ENCODE data around the gene FRAT1.

The FRAT1 gene

DNA sequence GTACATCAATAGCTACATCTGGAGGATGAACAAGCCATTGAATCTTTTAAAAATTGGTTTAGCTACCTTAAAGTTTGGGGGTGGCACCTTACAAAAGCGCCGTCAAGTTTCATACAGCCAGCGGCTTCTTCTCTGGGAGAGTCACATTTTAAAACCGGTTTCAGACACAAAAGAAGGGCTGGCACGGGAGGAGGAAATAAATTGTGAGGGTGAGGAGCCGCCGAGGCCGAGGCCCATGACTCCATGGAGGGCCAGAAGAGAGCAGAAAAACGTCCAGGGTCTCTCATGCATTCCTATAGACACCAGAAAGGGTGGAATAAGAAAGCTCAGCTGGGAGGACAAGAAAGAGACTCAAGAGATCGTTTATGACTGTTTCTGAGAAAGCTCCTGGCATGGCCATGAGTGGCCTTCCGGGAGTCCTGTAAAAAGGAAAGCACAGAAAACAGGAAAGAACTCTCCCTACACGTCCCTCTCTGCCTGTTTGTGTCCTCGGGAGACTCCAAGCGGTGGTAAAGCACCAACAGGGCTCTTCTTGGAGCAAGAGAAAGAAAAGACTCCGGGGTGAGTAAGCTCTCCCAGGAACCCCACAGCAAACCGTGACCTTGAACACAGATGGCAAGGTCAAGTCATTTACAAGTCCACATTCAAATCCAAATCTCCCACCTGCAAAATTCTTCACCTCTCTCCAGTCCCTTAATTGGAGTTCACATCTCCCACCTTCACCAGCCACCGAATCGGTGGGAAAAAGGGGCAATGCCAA is 13.7 kb downstream of the FRAT1 start:
- H3K27ac ChIP-seq: peak overlapping the region; percentile 96

GRCh38 chr10:97333351-97333600 is 14.2 kb downstream of the FRAT1 start:
- peak overlapping the region; percentile 96 for H3K27ac ChIP-seq
- TF ChIP-seq ZFX (IDR thresholded peaks at IDR 0.05): no peak
- TF ChIP-seq, protein P1, sequence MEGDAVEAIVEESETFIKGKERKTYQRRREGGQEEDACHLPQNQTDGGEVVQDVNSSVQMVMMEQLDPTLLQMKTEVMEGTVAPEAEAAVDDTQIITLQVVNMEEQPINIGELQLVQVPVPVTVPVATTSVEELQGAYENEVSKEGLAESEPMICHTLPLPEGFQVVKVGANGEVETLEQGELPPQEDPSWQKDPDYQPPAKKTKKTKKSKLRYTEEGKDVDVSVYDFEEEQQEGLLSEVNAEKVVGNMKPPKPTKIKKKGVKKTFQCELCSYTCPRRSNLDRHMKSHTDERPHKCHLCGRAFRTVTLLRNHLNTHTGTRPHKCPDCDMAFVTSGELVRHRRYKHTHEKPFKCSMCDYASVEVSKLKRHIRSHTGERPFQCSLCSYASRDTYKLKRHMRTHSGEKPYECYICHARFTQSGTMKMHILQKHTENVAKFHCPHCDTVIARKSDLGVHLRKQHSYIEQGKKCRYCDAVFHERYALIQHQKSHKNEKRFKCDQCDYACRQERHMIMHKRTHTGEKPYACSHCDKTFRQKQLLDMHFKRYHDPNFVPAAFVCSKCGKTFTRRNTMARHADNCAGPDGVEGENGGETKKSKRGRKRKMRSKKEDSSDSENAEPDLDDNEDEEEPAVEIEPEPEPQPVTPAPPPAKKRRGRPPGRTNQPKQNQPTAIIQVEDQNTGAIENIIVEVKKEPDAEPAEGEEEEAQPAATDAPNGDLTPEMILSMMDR (conservative IDR thresholded peaks at IDR 0.05): no peak

More for the DNA sequence above, 13.7 kb downstream of the FRAT1 start:
- TF ChIP-seq, protein P1 (conservative IDR thresholded peaks at IDR 0.05): peak; percentile 30
- TF ChIP-seq ZFX (IDR thresholded peaks at IDR 0.05): peak; percentile 36; the same call in 1 of the 2 replicates

DNA sequence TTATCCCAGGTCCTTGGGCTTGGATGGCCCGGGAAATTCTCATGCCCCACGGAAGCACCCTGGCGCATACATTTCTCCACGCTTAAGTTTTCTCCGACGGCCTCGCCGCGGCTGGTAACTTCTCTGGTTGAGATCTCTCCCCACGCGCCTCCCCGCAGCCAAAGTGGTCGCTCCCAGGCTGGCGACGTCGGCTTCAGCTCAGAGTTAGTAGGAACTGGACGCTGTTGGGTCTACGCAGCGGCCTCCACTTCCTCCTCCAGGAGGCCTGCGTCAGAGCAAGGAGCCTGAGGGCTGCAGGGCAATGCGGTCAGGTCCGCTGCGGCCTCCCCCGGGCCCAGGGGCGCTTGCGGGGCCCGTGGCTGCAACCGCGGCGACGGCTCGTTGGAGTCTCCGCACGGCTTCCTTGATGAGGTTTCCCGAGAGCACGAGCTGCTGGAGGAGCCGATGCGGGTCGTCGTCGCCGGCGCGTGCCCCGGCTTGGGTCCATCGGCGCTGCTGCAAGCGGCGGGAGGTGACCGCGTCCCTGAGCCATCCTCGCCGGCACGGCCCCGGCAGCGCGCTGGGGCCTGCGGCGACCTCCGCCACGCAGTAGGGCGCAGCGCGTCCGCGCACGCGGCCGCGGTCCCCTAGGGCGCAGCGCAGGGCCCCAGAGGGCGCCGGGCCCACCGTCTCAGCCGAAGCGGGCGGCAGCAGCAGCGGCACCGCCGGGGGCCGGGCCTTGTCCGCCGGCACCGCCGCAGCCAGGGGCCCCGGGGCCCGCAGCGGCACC is 14.7 kb downstream of the FRAT1 start:
- TF ChIP-seq, protein P1 (conservative IDR thresholded peaks at IDR 0.05): no peak
- TF ChIP-seq ZFX (IDR thresholded peaks at IDR 0.05): peak; percentile 96
- H3K27ac ChIP-seq: peak overlapping the region; percentile 96

DNA sequence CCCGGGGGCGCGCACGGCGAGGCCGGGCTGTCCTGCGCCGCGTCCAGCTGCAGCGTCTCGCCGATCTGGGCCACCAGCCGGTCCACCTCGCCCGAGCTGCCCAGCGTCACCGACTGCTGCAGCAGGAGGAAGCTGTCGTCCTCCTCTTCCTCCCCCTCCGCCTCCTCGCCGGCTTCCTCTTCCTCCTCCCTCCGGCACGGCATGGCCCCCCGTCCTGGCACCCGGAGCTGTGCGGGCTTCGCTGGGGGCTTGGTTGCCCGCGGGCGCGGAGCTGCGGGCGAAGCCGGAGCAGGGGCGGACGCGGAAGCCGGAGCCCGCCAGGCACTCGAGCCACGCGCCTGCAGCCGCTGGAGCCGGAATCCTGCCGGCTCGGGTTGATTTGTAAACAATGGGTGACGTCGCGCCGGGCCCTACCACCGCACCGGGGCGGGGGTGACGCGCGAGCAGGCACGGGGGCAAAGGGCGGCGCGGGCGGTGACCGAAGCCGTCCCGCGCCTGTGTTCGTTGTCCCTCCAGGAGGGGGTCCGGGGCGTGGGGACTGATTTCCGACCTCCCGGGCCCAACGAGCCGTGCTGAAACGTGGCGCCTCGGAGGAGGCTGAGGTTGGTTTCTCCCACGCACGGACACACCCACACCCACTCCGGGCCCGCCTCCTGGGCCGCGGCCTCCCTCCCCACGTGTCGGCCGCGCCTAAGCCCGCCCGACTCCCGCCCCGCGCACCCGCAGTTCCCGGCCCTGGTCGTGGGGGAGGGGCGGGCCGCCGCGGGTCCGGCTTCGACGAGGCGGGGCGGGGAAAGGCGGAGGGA is 15.5 kb downstream of the FRAT1 start, which contains the start of gene FRAT2:
TSS of gene FRAT2 (minus strand) at position 360 of the 806 bp plus-strand sequence. CDS start at position 203, 157 bp downstream.
- H3K27ac ChIP-seq: peak within 1 kb of the TSS; percentile 96
- TF ChIP-seq ZFX (IDR thresholded peaks at IDR 0.05): no peak
- TF ChIP-seq, protein P1 (conservative IDR thresholded peaks at IDR 0.05): no peak

DNA sequence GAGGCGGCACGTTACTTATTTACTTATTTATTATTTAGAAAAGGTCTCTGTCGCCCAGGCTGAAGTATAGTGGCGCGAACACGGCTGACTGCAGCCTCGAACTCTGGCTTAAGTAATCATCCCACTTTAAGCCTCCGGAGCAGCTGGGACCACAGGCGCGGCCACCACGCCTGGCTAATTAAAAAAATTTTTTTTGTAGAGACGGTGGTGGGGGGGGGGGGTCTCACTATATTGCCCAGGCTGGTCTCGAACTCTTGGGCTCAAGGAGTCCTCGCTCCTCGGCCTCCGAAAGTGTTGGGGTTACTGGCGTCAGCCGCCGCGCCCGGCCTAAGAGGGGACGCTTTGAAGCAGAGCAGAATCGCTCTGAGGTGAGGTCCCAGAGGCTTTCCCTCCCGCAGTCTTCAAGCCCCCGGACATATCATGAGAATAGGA is 16.1 kb downstream of the FRAT1 start:
- TF ChIP-seq ZFX (IDR thresholded peaks at IDR 0.05): no peak
- TF ChIP-seq, protein P1 (conservative IDR thresholded peaks at IDR 0.05): no peak
- peak overlapping the region; percentile 96 for H3K27ac ChIP-seq

GRCh38 chr10:97336006-97336405 is 16.9 kb downstream of the FRAT1 start:
- H3K27ac ChIP-seq: no peak overlapping the region
- no peak for TF ChIP-seq ZFX (IDR thresholded peaks at IDR 0.05)
- TF ChIP-seq, protein P1 (conservative IDR thresholded peaks at IDR 0.05): no peak
